HEK293T (cell line): ENCODE measurements around the gene CYP2R1.

Experiments
- BHLHE40 ChIP-seq: fragments of 450-650 bp; IDR thresholded peaks from 2 replicates; pipeline ENCODE4 v1.6.1; 2016; ENCODE audit warnings: mild to moderate bottlenecking, moderate library complexity, borderline replicate concordance
- FOXA1 ChIP-seq: fragments of 450-650 bp; IDR thresholded peaks from 2 replicates; pipeline ENCODE4 v1.6.1; 2016; ENCODE audit warnings: mild to moderate bottlenecking
- FOXK2 ChIP-seq: fragments of 450-650 bp; IDR thresholded peaks from 2 replicates; pipeline ENCODE4 v1.6.1; 2016; ENCODE audit warnings: mild to moderate bottlenecking
- FOXM1 ChIP-seq: fragments of 450-650 bp; IDR thresholded peaks from 2 replicates; pipeline ENCODE4 v1.6.1; 2017; ENCODE audit warnings: mild to moderate bottlenecking, borderline replicate concordance
- NFRKB ChIP-seq: fragments of 450-650 bp; IDR thresholded peaks from 2 replicates; pipeline ENCODE4 v1.6.1; 2016; ENCODE audit warnings: mild to moderate bottlenecking, moderate library complexity
- SP1 ChIP-seq: fragments of 450-650 bp; IDR thresholded peaks from 2 replicates; pipeline ENCODE4 v1.6.1; 2017
- TF ChIP-seq, protein P1 (sequence below): fragments of 450-650 bp; IDR thresholded peaks from 2 replicates; pipeline ENCODE4 v1.6.1; 2016

DNA sequence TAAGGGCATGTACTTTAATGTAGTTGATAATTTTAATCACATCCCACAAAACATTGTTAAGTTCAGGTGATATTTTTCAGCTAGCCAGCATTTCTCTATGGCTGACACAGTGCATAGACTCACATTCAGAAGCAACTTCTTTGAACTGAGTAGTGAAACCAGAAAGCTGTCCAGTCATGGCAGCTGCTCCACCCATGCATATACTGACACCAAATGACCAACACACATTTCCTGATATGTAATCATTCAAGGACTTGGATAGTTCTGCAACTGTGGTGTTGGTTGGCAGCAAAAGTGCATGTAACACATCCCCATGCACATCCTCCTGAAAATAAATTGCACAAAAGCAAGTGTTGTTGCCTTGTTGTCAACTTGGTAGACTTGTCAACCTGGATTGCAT lies 40.4 kb upstream of the CYP2R1 start:
- no peak for TF ChIP-seq SP1
- TF ChIP-seq NFRKB = no peak
- TF ChIP-seq BHLHE40 = no peak
- TF ChIP-seq, protein P1, sequence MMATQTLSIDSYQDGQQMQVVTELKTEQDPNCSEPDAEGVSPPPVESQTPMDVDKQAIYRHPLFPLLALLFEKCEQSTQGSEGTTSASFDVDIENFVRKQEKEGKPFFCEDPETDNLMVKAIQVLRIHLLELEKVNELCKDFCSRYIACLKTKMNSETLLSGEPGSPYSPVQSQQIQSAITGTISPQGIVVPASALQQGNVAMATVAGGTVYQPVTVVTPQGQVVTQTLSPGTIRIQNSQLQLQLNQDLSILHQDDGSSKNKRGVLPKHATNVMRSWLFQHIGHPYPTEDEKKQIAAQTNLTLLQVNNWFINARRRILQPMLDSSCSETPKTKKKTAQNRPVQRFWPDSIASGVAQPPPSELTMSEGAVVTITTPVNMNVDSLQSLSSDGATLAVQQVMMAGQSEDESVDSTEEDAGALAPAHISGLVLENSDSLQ = no peak
- TF ChIP-seq FOXM1 = no peak
- no peak for TF ChIP-seq FOXK2
- TF ChIP-seq FOXA1 = no peak
